Choroid plexus epithelial cell (primary cell): ENCODE data around the gene C1QTNF5.

Experiments used
- DNase-seq: peaks from one replicate; pipeline ENCODE4 v3.0.0-alpha.2; 2010; ENCODE audit warnings: low read depth
- H3K4me3 ChIP-seq: 2 replicates; pipeline ENCODE4 v1.5.1; 2011; ENCODE audit warnings: low read depth, mild to moderate bottlenecking, control low read depth, low read length, moderate library complexity
- TF ChIP-seq, protein P1 (sequence below): conservative IDR thresholded peaks from 2 replicates; pipeline ENCODE4 v1.5.1; 2011; ENCODE audit warnings: low read depth, mild to moderate bottlenecking, control low read depth, inconsistent platforms, low read length, moderate library complexity

C1QTNF5 gene

DNA sequence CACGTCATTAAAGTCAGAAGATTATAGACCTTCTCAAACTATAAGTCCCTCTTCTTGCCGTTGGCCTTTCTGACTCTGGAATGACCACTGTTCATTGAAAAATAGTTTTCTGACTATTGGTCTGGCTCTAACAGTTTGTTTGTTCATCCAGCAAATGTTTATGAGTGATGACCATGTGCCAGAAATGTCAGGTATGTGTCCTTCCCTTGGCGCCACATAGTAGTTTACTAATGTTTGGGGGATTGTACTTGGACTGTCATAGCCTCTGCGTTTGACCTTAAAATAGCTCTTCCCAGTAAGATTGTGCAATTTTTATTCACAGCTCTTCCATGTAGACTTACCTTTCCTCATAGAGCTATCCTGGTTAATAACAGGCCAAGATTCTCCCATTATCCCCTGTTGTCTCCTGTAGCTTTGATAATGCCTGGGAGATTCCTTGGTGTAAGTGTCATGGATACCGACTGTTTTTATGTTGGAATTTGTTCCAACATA is 37.4 kb downstream of the C1QTNF5 start:
- no peak overlapping the region for H3K4me3 ChIP-seq
- no peak for DNase-seq
- TF ChIP-seq, protein P1, sequence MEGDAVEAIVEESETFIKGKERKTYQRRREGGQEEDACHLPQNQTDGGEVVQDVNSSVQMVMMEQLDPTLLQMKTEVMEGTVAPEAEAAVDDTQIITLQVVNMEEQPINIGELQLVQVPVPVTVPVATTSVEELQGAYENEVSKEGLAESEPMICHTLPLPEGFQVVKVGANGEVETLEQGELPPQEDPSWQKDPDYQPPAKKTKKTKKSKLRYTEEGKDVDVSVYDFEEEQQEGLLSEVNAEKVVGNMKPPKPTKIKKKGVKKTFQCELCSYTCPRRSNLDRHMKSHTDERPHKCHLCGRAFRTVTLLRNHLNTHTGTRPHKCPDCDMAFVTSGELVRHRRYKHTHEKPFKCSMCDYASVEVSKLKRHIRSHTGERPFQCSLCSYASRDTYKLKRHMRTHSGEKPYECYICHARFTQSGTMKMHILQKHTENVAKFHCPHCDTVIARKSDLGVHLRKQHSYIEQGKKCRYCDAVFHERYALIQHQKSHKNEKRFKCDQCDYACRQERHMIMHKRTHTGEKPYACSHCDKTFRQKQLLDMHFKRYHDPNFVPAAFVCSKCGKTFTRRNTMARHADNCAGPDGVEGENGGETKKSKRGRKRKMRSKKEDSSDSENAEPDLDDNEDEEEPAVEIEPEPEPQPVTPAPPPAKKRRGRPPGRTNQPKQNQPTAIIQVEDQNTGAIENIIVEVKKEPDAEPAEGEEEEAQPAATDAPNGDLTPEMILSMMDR: no peak

DNA sequence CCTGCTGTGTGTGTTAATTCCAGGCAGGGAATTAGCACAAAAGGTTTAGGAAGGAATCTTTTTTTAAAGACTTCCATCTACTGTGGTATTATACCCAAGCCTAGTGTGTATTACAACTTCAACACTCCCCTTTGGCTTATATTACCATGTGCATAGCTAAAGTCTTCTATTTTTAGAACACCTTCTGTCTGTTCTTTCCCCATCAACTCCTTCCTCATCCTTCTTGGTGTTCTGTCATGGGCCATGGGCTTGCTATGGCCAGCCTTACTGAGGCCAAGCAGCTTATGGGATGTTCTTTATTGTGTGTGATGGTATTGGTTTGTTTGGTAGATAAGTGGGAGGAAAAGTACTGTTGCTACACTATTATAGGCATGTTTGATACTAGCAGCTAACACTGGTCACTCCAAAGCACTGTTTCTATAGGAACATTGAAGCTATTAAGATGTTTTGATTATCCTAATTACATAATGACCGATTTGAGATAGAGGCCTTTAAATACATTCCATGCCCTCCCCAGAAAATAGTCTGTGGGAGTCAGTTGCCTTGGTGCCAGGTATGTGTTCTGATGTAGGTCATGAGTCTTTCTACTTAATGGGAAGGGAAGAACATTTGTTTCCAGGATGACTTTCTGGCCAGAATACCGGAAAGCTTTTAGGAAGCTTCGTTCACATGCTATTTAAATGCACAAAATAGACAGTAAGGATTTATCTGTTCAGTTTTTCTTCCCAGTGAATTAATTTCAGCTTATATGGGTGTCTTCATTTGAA is 40.3 kb downstream of the C1QTNF5 start:
- TF ChIP-seq, protein P1: no peak
- no peak for DNase-seq

DNA sequence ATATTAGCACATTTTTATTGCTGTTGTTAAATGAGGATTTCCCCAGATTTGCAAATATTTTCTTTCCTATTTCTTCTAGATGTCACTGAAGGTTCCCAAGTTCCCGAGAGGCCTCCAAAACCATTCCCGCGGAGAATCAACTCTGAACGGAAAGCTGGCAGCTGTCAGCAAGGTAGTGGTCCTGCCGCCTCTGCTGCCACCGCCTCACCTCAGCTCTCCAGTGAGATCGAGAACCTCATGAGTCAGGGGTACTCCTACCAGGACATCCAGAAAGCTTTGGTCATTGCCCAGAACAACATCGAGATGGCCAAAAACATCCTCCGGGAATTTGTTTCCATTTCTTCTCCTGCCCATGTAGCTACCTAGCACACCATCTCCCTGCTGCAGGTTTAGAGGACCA is 41.3 kb downstream of the C1QTNF5 start:
- DNase-seq: no peak
- H3K4me3 ChIP-seq: no peak overlapping the region
- TF ChIP-seq, protein P1: no peak

More for the DNA sequence above, 40.3 kb downstream of the C1QTNF5 start:
- H3K4me3 ChIP-seq: no peak overlapping the region

DNA sequence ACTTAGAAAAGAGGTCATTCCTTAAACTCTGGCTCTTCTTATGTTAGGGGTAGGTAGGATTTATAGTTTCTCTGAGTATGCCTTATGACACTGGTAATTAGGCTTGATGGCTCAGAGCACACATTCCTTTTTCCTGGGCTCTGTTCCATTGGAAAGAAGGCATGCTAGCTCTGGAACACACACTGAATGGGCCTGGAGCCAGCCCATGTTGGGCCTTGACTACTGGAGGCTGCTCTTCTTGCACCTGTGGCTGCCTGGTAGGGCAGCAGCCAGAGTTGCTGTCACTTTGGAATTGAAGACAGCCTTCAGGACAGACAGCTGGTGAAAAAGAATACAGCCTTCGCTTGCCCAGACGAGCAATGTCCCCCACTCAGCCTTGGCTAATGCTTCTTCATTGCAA is 42.0 kb downstream of the C1QTNF5 start:
- DNase-seq: no peak
- TF ChIP-seq, protein P1: no peak
- no peak overlapping the region for H3K4me3 ChIP-seq

DNA sequence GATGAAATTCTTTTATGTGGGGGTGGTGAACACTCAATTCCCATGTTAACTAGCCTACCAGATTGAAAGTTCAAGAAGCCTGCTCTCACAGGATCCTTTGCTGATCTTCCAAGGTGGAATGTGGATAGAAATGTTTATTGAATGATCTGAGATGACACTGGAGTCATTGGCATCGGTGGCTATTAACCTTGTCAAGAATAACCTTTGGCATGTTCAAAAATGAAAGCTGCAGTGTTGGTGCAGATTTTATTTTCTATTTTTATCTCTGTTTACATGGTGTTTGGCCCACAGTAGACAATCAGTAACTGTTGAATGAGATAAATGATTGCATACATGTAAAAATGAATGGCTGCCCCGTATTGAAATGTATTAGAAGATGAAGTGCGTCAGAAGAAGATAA is 42.7 kb downstream of the C1QTNF5 start:
- TF ChIP-seq, protein P1: no peak
- peak; percentile 45 for DNase-seq
- H3K4me3 ChIP-seq: no peak overlapping the region

DNA sequence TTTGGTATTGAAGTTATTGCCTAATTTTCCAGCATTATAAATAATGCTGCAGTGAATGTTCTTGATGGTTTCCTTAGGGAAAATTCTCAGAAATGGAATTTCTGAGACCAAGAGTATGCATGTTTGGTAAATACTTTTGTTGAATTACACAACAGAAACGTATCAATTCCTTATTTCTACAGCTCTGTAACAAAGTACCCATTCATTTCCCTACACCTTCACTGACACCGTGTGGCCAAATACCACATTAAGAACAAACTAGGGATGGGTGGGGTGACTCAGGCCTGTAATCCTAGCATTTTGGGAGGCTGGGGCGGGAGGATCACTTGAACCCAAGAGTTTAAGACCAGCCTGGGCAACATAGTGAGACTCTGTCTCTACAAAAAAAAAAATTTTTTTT is 45.5 kb downstream of the C1QTNF5 start:
- no peak for DNase-seq
- TF ChIP-seq, protein P1: peak; percentile 21
- H3K4me3 ChIP-seq: no peak overlapping the region

DNA sequence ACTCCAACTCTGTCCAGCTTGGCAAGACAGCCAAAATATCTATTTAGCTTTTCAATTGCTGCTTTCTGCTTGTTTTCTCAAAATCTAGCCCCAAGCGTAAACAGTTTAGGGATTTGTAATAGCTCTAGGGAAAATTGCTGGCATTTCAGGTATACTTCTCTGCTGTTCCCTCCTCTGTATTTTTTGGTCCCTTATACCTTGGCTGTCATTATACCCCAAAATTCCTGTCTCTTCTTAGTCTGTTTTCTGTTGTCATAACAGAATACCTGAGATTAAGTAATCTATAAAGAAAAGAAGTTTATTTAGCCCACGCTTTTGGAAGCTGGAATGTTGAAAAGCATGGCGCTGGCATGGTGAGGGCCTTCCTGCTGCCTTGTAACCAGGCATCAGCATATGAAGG is 47.2 kb downstream of the C1QTNF5 start:
- TF ChIP-seq, protein P1: no peak
- H3K4me3 ChIP-seq: no peak overlapping the region
- DNase-seq: no peak
